SK-N-MC (cell line): ENCODE data around the gene KCNQ1.

Experiments used
- EZH2 ChIP-seq: fragments of 200-600 bp; sonication (generic); IDR thresholded peaks from one replicate; pipeline ENCODE4 v1.6.1; 2017; ENCODE audit warnings: antibody characterized with exemption
- FOXP2 ChIP-seq: optimal IDR thresholded peaks from 2 replicates; pipeline ENCODE3; 2011; ENCODE audit warnings: mild to moderate bottlenecking, moderate library complexity; ENCODE audit not compliant: insufficient read depth; ENCODE audit errors: extremely low read length, control extremely low read depth
- POLR2AphosphoS5 ChIP-seq: IDR thresholded peaks from 2 replicates; pipeline ENCODE4 v1.6.1; 2012; ENCODE audit warnings: mild to moderate bottlenecking, low read depth, low read length, borderline replicate concordance

DNA sequence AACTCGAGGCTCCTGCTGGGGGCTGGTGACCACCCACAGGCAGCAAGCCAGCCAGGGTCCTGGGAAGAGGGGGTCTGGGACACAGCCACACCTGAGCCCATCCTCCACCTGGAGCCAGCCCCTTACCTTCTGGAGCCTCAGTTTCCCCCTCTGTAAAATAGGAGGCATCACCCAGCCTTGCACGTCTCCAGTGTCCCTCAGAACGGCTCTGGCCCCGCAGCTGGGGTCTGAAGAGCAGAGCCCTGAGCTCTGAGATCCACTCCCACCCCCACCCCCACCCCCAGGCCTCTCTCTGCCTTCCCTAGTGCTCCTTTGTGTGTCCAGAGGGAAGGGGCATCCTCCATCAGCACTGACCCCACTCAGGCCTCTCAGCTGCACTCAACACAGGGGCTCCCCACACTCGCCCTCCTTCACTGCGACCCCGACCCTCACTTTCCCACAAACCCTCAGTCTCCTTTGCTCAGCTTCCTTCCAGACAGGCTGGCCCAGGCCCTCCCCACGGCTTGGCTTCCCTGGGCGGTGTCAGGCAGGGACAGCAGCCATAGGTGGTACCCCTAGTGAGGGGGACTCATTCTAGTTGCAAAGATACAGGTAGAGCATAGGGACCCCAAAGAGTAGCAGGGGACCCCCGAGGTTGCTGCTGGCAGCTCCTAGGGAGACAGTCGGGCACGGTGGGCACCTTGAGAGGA lies 288.3 kb downstream of the KCNQ1 start:
- TF ChIP-seq POLR2AphosphoS5 (no peak), EZH2 (no peak), FOXP2 (no peak)
